HG02642 (cell line): ENCODE results near the gene LATS2.
"Not testable (repeated sequence)": the region's sequence is repeated elsewhere in the genome, so short reads cannot be mapped to it uniquely, and the experiment has no call there.

Experiments used
- ATAC-seq: cut with Tn5 transposase; IDR thresholded peaks from one replicate; pipeline ENCODE4 v1.9.1; 2021; ENCODE audit warnings: mild to moderate bottlenecking; ENCODE audit not compliant: unreplicated experiment, poor library complexity

Gene LATS2

GRCh38 chr13:20973886-20974425 is 87.4 kb downstream of the LATS2 start:
- ATAC-seq: no peak

GRCh38 chr13:20972731-20973130 is 88.7 kb downstream of the LATS2 start:
- no peak for ATAC-seq

GRCh38 chr13:20969182-20969581 is 92.2 kb downstream of the LATS2 start:
- ATAC-seq: no peak

- no peak for ATAC-seq
These were observed 92.6 kb downstream of the LATS2 start for GRCh38 chr13:20968745-20969144.

GRCh38 chr13:20967340-20967739 is 94.0 kb downstream of the LATS2 start:
- no peak for ATAC-seq

GRCh38 chr13:20964904-20965303 is 96.5 kb downstream of the LATS2 start:
- ATAC-seq: no peak

GRCh38 chr13:20961663-20962062 is 99.7 kb downstream of the LATS2 start:
- not testable (repeated sequence) for ATAC-seq

GRCh38 chr13:20960663-20961309 is 100.6 kb downstream of the LATS2 start:
- ATAC-seq: no peak

- not testable (repeated sequence) for ATAC-seq
These were observed 104.3 kb downstream of the LATS2 start for GRCh38 chr13:20957049-20957620.

- no peak for ATAC-seq
These were observed 105.9 kb downstream of the LATS2 start for GRCh38 chr13:20955496-20955895.

GRCh38 chr13:20953245-20953931 is 108.0 kb downstream of the LATS2 start:
- no peak for ATAC-seq

- ATAC-seq: no peak
These were observed 108.5 kb downstream of the LATS2 start for GRCh38 chr13:20952838-20953237.

- not testable (repeated sequence) for ATAC-seq
These were observed 113.4 kb downstream of the LATS2 start for GRCh38 chr13:20948001-20948400.

- ATAC-seq: no peak
These were observed 115.4 kb downstream of the LATS2 start for GRCh38 chr13:20945952-20946383.

GRCh38 chr13:20942938-20943559 is 118.3 kb downstream of the LATS2 start:
- ATAC-seq: no peak

GRCh38 chr13:20940511-20940910 is 120.9 kb downstream of the LATS2 start:
- ATAC-seq: not testable (repeated sequence)

- ATAC-seq: no peak
These were observed 121.3 kb downstream of the LATS2 start for GRCh38 chr13:20940083-20940482.

- no peak for ATAC-seq
These were observed 121.7 kb downstream of the LATS2 start for GRCh38 chr13:20939662-20940061.

- ATAC-seq: no peak
These were observed 123.1 kb downstream of the LATS2 start for GRCh38 chr13:20938302-20938701.

- no peak for ATAC-seq
These were observed 133.7 kb downstream of the LATS2 start for GRCh38 chr13:20927596-20928257.
